HG03196 (cell line): ENCODE data around the gene ARFGEF2.
"Not testable (repeated sequence)": the region's sequence is repeated elsewhere in the genome, so short reads cannot be mapped to it uniquely, and the experiment has no call there.

ENCODE experiments used
- ATAC-seq: cut with Tn5 transposase; IDR thresholded peaks from one replicate; pipeline ENCODE4 v1.9.1; 2021; ENCODE audit not compliant: unreplicated experiment

The ARFGEF2 gene

DNA sequence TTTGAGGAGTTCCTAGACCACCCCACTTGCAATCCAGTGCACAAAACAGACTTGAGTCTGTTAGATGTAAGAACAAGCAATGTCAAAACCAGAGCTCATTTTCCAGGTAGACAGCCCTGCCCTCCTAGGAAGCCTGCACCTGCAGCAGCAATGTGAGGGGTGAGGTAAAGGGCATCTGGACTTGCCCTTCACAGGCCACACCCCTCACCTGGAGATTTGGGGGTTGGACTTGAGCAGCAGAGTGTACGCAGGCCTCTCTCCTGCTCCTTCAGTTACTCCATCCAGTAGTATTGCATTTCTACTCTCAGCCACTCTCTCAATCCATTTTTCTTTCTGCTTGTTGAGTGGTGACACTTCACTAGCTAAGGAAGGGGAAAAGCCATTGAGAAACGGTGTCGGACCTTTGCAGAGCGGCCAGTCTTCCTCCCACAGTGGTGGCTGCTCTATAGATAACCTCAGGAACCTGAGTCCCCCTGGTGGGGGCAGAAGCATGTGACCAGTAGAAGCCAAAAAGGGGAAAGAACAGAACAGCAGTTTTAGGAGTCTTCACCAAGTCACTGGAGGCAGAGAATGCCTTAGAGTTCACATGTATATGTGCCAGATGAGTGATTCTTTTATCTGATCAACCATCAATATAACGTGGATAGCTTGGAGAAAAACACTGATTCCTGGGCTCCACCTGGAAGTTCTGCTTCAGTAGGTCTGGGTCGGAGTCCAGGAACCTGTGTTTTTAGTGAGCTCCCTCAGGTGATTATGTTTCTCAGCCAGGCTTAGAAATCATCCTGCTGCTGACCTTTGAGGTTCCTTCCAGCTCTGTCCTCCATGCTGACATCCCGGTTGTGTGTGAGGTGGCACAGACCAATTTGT is 28.0 kb downstream of the ARFGEF2 start:
- no peak for ATAC-seq

DNA sequence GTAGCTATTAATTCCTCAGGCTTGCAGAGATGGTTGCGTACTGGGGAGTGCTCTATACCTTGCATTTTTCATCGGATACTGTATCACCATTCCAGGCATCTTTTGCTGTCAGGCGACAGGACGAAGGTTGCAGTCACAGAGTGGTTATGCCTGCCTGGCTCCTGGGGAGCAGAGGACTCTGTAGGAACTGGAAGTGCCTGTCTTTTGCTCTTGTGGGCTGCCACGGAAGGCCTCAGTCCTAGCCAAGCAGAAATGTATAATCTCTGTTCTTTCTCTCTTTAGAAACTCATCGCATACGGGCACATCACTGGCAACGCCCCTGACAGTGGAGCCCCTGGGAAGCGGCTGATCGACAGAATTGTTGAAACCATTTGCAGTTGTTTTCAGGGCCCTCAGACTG is 29.5 kb downstream of the ARFGEF2 start:
- no peak for ATAC-seq

DNA sequence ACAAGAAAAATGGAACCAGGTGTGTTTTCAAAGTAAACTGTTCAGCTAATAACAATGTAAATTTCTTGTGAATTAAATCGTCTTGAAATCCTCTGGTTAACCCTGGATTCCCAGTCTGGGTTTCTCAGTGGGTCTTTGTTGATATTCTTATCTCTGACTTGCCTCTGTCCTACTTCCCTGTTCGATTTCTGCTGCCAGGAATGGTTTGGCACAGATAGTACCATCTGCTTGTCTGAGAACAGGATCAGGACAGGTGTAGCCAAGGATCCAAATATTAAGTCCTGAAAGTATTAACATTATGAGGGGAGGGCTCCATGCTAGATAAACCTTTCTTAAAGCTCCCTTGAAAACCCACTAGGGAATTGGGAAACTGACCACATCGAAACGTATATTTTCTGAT is 30.1 kb downstream of the ARFGEF2 start:
- no peak for ATAC-seq

DNA sequence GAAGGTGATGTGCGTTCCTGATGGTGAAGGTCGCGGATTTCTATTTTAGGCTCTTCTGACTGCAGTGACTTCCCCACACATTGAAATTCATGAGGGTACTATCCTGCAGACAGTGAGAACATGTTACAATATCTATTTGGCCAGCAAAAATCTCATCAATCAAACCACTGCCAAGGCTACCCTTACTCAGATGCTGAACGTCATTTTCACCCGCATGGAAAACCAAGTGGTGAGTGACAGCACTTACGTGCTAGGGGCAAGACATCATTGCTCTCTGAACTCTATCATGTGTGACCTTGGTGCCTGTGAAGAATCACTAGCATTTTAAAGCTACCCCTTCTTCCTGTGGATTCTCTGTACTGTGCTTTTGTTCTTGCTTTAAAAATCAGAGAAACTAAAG is 31.1 kb downstream of the ARFGEF2 start:
- no peak for ATAC-seq

DNA sequence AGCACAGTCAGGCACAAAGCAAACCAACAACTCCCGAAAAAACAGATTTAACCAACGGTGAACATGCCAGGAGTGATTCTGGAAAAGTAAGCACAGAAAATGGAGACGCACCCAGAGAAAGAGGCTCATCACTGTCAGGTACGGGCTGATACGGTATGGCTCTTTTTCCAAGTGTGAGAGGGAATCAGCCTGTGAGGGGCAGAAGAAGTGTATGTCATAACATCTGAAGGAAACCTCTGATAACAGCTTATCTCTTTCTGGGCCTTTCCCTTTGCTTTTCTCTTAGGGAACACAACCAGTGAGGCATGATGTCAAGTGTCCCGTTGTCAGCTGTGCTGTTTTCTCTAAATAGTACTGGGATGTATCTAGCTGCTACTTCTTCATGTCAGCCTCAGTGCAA is 32.1 kb downstream of the ARFGEF2 start:
- no peak for ATAC-seq

DNA sequence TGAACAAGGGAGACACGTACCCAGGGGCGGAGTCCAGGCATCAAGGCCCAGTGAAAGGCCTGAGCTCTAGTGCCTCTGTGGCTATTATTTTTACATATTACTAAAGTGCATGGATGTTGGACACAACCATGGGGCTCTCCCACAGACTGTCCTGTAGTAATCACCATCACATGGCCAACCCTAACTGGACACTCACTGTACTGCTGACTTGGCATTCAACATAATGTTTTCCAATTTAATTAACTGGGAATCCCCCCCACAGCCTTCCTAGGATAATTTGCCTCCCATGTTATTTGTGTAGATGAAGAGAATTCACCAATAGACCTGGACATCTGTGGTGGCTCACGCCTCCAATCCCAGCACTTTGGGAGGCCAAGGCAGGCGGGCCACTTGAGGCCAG is 34.5 kb downstream of the ARFGEF2 start:
- ATAC-seq: no peak

DNA sequence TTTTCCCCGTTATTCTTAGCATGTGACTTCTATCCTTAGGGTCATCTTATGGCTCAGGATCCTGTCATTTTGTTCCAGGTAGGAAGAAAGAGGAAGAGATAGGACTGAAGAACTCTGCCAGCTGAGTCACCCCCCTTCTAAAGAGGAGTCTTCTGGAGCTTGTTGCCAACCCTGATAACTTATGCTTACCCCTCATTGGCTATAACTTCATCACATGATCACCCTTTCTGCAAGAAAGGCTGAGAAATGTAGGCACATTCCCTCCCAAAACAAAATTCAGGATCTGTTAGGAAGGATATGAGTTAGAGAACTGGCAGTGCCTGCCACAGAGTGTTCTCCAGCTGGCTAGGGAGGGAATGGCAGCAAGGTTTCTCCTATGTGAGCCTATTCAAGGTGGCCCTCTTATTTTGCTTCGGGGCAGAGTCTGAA is 35.6 kb downstream of the ARFGEF2 start:
- ATAC-seq: no peak

DNA sequence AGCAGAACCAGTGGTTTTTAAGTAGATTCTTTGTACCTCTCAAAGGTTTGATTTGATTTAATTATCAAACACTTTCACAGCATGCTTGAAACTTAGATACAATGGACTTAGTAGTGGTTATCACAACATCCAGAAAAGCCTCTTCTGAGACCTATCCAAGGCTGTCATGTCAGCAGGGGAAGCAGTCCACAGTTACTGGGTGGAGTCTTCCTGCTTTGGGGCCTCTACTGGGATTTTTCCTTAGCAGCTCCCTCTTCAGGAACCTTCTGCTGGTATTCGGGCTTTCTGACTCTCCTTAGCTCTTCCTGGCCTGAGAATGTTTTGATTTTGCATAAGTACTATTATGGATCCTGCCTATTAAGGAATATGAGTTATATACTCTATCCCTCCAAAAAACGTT is 36.0 kb downstream of the ARFGEF2 start:
- ATAC-seq: no peak

DNA sequence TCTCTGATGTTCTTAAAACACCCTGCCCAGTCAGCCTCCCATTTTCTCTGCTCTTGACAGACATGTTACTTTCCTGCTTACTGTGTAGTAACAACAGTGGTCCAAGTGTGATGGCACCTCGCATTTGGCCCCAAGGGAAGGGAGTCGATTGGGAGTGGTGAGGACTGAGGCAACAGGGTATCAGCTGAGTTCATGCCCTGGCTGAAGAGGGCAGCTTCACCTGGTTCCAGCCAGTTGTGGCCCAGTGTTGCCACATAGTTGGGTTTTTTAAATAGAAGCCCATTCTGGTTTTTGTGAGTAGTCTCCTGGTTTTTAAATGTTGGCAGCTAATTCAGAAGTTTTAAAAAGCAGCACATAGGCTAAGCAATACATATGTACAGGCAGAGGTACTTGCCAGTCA is 37.2 kb downstream of the ARFGEF2 start:
- ATAC-seq: no peak

DNA sequence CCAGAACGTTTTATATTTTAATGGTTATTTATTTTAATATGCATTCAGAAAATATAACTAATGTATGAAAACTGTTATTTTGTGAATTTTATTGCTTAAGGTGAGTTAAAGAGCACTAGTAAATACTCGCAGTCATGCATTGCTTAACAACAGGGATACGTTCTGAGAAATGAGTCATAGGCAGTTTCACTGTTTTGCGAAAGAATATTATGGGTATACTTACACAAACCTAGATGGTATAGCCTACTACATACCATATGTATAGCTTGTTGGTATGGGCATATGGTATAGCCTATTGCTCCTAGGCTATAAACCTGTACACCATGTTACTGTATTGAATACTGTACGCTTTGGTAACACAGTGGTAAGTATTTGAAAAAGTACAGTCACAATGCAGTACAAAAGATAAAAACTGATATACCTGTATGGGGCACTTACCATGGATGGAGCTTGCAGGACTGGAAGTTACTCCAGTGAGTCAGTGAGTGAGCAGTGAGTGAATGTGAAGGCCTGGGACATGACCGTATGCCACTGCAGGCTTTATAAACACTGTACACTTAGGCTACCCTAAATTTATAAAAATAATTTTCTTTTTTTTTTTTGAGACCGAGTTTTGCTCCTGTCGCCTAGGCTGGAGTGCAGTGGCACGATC is 38.5 kb downstream of the ARFGEF2 start:
- ATAC-seq: no peak

DNA sequence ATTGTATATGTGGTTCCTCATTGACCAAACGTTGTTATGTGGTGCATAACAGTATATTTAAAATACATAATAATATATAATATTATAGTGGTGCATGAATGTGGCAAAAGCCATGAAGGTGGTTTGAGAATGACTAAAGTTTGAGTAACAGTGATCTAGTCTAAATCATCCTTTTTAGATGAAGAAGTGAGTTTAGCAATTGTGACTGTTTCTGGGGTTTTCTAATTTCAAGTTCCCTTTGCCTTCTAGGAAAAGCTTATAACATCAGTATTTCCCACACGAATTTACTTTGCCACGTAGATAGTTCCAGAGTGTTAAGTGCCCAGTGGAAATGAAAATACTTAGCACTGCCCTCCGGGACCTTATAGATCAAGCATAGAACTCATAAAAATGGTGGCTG is 40.9 kb downstream of the ARFGEF2 start:
- no peak for ATAC-seq

DNA sequence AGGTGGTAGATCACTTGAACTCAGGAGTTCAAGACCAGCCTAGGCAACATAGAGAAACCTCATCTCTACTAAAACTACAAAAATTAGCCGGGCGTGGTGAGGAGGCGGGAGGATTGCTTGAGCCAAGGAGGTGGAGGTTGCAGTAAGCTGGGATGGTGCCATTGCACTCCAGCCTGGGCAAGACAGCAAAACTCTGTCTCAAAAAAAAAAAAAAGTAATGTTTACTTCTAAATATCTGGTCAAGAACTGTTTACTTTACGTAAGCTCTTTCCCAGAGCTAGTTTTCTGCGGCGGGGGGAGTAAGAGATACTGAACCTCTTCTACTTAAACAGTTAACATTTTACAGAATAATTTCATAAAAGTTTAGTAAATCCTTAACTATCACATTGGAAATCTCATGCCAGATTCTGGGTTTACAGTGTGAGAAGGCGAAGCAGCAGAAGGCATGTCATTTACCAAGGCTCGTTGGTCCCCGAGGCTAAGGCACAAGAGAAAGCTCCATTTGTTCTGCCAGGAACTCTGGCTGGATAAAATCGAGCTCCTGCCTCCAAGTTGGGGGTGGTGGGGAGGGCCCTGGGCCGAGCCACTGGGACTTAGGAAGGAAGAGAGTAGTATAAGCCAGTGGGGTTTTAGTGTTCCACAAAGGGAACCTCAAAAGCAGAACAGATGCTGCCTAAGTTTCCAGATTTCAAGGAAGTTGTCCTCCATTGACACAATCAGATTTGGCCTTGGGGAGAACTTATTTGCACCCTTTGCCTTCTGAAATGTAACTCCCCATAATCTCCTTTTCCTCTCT is 41.7 kb downstream of the ARFGEF2 start:
- no peak for ATAC-seq

DNA sequence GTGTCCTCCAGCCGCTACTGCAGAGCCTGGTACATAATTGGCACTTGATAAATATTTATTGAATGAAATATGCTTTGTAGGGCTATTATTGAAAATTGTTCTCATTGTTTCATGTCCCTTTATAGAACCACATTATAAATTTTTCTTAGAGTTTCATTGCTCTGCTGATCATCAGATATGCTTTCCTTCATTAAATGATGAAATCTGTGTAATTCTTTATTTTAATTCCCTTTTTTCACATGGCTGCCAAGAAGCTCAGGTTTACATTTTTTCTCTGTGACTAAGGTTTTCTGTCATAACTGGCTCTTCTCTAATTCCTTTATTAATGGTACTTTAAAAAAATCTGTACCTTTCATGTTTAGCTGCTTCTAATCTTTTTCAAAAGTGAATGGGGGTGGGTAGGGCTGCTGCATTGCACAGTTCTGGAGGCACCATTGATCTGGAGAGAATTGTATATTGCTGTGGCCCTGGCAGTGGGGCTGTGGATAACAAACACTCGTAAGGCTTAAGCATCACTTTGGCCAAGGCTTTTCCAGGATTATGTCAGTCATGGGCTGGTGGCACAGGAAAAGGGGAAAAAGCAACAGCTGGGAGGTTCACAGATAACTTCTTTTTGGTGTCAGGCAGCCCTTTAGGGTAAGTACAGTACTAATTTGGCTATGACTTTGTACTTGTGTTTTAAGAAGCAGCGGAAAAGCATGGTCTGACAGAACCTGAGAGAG is 43.8 kb downstream of the ARFGEF2 start:
- no peak for ATAC-seq

DNA sequence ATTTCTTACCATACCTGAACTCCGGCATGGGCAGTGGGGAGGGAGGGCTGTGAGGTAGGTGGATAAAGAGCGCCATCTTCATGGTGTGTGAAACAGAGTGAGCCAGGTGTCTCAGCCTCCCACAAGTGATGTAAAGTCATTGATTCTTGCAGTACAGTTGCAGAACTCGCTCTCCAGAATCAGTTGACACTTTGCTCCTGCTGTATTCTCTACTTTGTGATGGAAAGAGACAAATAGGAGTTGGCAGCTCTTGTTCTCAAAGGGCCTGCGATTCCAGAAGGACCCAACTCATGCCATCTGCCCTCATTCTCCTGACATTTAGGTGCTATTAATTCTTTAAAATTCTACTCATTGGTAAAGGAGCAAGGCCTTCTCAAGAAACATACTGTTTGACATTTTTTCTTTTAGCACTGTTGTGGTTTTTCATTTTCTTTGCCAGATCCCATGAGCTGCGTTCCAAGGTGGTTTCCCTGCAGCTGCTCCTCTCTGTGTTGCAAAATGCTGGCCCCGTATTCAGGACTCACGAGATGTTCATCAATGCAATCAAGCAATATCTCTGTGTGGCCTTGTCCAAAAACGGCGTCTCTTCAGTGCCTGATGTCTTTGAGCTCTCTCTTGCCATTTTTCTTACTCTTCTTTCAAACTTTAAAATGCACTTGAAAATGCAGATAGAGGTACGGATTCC is 49.3 kb downstream of the ARFGEF2 start:
- no peak for ATAC-seq

DNA sequence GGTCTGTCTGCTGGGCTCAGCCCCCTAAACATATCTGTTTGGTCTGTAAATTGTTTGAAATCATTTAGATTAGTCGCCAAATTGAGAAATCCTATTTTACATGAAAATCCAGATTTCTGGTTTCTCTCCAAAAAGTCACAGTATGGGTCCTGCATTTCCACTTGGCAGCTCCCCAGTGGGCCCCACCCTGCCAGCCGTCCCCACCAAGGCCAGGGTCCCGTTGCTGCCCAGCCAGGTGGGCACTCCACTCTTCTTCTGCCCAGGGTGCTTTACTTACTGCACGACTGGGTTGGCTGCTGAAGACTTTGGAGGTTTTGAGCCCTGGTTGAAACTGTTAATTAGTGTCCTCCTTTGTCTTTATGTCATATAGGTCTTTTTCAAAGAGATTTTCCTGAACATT is 50.4 kb downstream of the ARFGEF2 start:
- ATAC-seq: no peak

DNA sequence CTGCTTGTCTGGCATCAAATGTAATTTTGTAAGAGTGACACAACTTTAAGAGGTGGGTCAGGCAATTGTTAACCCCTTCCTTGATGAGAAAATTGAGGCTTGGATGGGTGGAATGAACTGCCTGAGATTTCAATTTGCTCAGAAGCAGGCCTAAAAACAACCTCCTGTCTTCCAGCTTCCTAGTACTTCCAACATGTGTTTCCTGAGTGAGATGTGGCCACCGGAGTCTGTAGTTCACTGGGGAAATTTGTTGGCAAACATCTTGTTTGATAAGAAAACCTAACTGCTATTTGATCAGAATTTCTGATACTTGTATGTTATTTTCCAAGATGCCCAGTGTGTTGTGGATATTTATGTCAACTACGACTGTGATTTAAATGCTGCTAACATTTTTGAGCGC is 51.3 kb downstream of the ARFGEF2 start:
- no peak for ATAC-seq

DNA sequence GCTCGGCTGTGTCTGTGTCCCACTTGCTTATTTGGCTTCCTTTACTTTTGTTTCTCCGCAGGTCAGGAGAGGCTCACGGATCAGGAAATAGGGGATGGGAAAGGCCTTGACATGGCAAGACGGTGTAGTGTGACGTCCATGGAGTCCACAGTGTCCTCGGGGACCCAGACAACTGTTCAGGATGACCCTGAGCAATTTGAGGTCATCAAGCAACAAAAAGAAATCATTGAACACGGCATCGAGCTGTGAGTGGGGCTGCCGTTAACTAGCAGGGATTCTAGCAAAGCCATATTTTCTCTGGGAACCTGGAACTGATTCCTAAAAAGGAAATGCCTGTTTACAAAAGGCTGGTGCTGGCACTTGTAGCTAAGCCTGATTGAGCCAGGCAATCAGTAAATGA is 54.4 kb downstream of the ARFGEF2 start:
- no peak for ATAC-seq

DNA sequence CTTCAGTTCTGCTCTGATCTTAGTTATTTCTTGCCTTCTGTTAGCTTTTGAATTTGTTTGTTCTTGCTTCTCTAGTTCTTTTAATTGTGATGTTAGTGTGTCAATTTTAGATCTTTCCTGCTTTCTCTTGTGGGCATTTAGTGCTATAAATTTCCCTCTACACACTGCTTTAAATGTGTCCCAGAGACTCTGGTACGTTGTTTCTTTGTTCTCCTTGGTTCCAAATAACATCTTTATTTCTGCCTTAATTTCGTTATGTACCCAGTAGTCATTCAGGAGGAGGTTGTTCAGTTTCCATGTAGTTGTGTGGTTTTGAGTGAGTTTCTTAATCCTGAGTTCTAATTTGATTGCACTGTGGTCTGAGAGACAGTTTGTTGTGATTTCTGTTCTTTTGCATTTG is 58.5 kb downstream of the ARFGEF2 start:
- ATAC-seq: not testable (repeated sequence)

DNA sequence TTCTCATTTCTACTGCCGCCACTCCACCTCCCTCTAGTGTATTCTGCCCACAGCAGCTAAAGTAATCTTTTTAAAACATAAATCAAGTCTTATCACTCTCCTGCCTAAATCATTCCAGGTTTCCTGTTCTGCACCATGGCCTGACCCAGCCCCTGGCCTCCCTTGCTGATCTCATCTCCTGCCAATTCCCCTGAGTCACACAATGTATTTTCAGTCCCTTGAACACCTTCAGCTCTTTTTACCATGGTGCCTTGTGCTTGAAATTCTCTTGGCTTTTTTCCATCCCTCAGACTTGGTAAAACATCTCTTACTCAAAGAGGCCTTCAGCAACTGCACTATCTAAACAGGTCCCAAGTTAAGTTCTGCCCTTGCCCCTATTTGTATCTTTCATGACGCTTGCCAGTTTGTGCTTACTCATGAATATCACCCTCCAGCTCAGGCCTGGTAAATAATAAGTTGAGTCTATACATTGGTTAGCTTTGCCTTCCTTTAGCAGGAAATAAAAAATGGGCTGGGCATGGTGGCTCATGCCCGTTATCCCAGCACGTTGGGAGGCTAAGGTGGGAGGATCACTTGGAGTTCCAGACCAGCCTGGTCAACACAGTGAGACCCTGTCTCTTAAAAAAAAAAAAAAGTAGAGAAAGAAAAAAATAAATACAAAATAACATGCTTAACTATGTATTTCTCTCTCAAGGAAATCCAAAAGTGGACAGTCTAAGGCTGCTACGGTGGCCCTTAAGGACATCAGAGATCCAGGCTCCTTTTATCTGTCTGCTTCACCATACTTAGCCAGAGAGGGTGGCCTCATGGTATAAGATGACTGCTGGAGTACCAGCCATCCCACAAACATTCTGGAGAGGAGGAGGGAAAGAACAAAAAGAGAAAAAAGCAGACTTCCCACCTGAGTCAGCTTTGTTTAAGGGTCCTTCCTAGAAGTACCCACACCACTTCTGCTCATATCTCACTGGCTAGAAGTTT is 62.2 kb downstream of the ARFGEF2 start:
- no peak for ATAC-seq
